HT-29 (cell line): ENCODE measurements around the gene NUP214. TPM values are rescaled to one million over a fixed set of nuclear protein-coding genes. Genes with fewer than 3 reads are reported as not detected.
"Not testable (repeated sequence)": the region's sequence is repeated elsewhere in the genome, so short reads cannot be mapped to it uniquely, and the experiment has no call there.

Source experiments
- DNase-seq: peaks from one replicate; pipeline ENCODE4 v3.0.0-alpha.2; 2015; ENCODE audit warnings: low spot score
- total RNA-seq: library from RNA; depleted of rRNA; stranded (reverse); fragments of >200 nt; shearing (Covaris generic); gene quantifications from 2 replicates; pipeline ENCODE4 v1.2.3, GENCODE V29; 2014

The NUP214 gene
- total RNA-seq, 1 experiment from 2014 or later = 18.4 TPM

- no peak for DNase-seq
These were observed 108.2 kb downstream of the NUP214 start for GRCh38 chr9:131233556-131233955.

GRCh38 chr9:131233995-131234394, 108.6 kb downstream of the NUP214 start:
- DNase-seq = no peak

GRCh38 chr9:131234799-131235479, 109.6 kb downstream of the NUP214 start:
- DNase-seq = no peak

GRCh38 chr9:131235480-131235851, 110.1 kb downstream of the NUP214 start:
- no peak for DNase-seq

GRCh38 chr9:131236161-131236560, 110.8 kb downstream of the NUP214 start:
- DNase-seq = no peak

- DNase-seq = no peak
These were observed 111.4 kb downstream of the NUP214 start for GRCh38 chr9:131236761-131237160.

- DNase-seq = no peak
These were observed 111.9 kb downstream of the NUP214 start for GRCh38 chr9:131237291-131237690.

- peak; percentile 73 for DNase-seq
These were observed 112.6 kb downstream of the NUP214 start for GRCh38 chr9:131237931-131238401.

GRCh38 chr9:131238402-131239021, 113.1 kb downstream of the NUP214 start:
- DNase-seq = no peak

- no peak for DNase-seq
These were observed 114.0 kb downstream of the NUP214 start for GRCh38 chr9:131239161-131239975.

- DNase-seq = no peak
These were observed 114.9 kb downstream of the NUP214 start for GRCh38 chr9:131240047-131240921.

GRCh38 chr9:131244331-131244730, 118.9 kb downstream of the NUP214 start:
- DNase-seq = not testable (repeated sequence)

GRCh38 chr9:131246618-131247017, 121.2 kb downstream of the NUP214 start:
- no peak for DNase-seq

GRCh38 chr9:131252120-131252519, 126.7 kb downstream of the NUP214 start:
- DNase-seq = no peak

- DNase-seq = no peak
These were observed 128.6 kb downstream of the NUP214 start for GRCh38 chr9:131253891-131254491.

- DNase-seq = no peak
These were observed 129.2 kb downstream of the NUP214 start for GRCh38 chr9:131254626-131255025.

GRCh38 chr9:131255676-131256197, 130.4 kb downstream of the NUP214 start:
- no peak for DNase-seq

- DNase-seq = no peak
These were observed 132.1 kb downstream of the NUP214 start for GRCh38 chr9:131257266-131258025.

- no peak for DNase-seq
These were observed 132.8 kb downstream of the NUP214 start for GRCh38 chr9:131258186-131258585.
